KMS-11 (cell line): ENCODE measurements around the gene LRRC7.
"Not testable (repeated sequence)": the region's sequence is repeated elsewhere in the genome, so short reads cannot be mapped to it uniquely, and the experiment has no call there.

ENCODE experiments used
- H2AFZ ChIP-seq: fragments of 200-600 bp; sonication (generic); 2 replicates; pipeline ENCODE4 v1.6.1; 2016; ENCODE audit warnings: antibody characterized with exemption, mixed run types, low read depth
- H3K27ac ChIP-seq: fragments of 200-600 bp; sonication (generic); 2 replicates; pipeline ENCODE4 v1.6.1; 2016; ENCODE audit warnings: mild to moderate bottlenecking, mixed run types
- H3K27me3 ChIP-seq: fragments of 200-600 bp; sonication (generic); 2 replicates; pipeline ENCODE4 v1.6.1; 2017; ENCODE audit warnings: mild to moderate bottlenecking, low read depth, mixed run types, moderate library complexity; ENCODE audit not compliant: insufficient read depth
- H3K36me3 ChIP-seq: fragments of 200-600 bp; sonication (generic); 2 replicates; pipeline ENCODE4 v1.6.1; 2017; ENCODE audit warnings: mild to moderate bottlenecking, mixed run types; ENCODE audit not compliant: insufficient read depth
- H3K4me1 ChIP-seq: fragments of 200-600 bp; sonication (generic); 2 replicates; pipeline ENCODE4 v1.6.1; 2016; ENCODE audit warnings: mild to moderate bottlenecking, low read depth, mixed run types; ENCODE audit not compliant: poor library complexity, severe bottlenecking
- H3K4me2 ChIP-seq: fragments of 200-600 bp; sonication (generic); 2 replicates; pipeline ENCODE4 v1.7.0; 2016; ENCODE audit warnings: mild to moderate bottlenecking, mixed run types
- H3K4me3 ChIP-seq: fragments of 200-600 bp; sonication (generic); IDR thresholded peaks from 2 replicates; pipeline ENCODE4 v1.6.1; 2017; ENCODE audit warnings: low read depth, low read length, mixed read lengths; ENCODE audit not compliant: insufficient read depth
- H3K79me2 ChIP-seq: fragments of 200-600 bp; sonication (generic); 2 replicates; pipeline ENCODE4 v1.6.1; 2016; ENCODE audit warnings: low read depth, mixed run types; ENCODE audit not compliant: insufficient read depth
- H3K9ac ChIP-seq: fragments of 200-600 bp; sonication (generic); 2 replicates; pipeline ENCODE4 v1.6.1; 2016; ENCODE audit warnings: mild to moderate bottlenecking, mixed run types
- H4K20me1 ChIP-seq: fragments of 200-600 bp; sonication (generic); 2 replicates; pipeline ENCODE4 v1.6.1; 2016; ENCODE audit warnings: mild to moderate bottlenecking, mixed run types; ENCODE audit not compliant: insufficient read depth
- TF ChIP-seq, protein P1 (sequence below): fragments of 200-600 bp; sonication (generic); conservative IDR thresholded peaks from 2 replicates; pipeline ENCODE4 v1.6.1; 2017; ENCODE audit warnings: low read depth, mild to moderate bottlenecking, antibody characterized with exemption, low read length, moderate library complexity, mixed read lengths

LRRC7 gene

GRCh38 chr1:69946935-69947334 lies 379.2 kb downstream of the LRRC7 start:
- Histone ChIP-seq H3K27ac (no peak overlapping the region), H2AFZ (no peak overlapping the region), H4K20me1 (no peaks in the 10 kb centered on the region), H3K36me3 (no peaks in the 10 kb centered on the region), H3K4me2 (no peak overlapping the region), H3K79me2 (no peaks in the 10 kb centered on the region), H3K4me1 (no peaks in the 10 kb centered on the region), H3K27me3 (no peaks in the 10 kb centered on the region), H3K4me3 (no peak overlapping the region), H3K9ac (no peak overlapping the region)
- TF ChIP-seq, protein P1, sequence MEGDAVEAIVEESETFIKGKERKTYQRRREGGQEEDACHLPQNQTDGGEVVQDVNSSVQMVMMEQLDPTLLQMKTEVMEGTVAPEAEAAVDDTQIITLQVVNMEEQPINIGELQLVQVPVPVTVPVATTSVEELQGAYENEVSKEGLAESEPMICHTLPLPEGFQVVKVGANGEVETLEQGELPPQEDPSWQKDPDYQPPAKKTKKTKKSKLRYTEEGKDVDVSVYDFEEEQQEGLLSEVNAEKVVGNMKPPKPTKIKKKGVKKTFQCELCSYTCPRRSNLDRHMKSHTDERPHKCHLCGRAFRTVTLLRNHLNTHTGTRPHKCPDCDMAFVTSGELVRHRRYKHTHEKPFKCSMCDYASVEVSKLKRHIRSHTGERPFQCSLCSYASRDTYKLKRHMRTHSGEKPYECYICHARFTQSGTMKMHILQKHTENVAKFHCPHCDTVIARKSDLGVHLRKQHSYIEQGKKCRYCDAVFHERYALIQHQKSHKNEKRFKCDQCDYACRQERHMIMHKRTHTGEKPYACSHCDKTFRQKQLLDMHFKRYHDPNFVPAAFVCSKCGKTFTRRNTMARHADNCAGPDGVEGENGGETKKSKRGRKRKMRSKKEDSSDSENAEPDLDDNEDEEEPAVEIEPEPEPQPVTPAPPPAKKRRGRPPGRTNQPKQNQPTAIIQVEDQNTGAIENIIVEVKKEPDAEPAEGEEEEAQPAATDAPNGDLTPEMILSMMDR = no peak

- H3K27ac ChIP-seq = no peak overlapping the region
- no peak overlapping the region for H3K4me2 ChIP-seq
- no peaks in the 10 kb centered on the region for H3K4me1 ChIP-seq
- no peak overlapping the region for H3K9ac ChIP-seq
- H3K27me3 ChIP-seq = no peaks in the 10 kb centered on the region
- H2AFZ ChIP-seq = no peak overlapping the region
- no peak overlapping the region for H3K4me3 ChIP-seq
- no peaks in the 10 kb centered on the region for H3K79me2 ChIP-seq
- TF ChIP-seq, protein P1 = no peak
- H4K20me1 ChIP-seq = no peaks in the 10 kb centered on the region
- H3K36me3 ChIP-seq = no peaks in the 10 kb centered on the region
Measured at GRCh38 chr1:69947837-69948236, 380.1 kb downstream of the LRRC7 start.

GRCh38 chr1:69952676-69953075 lies 385.0 kb downstream of the LRRC7 start:
- H3K9ac ChIP-seq = no peak overlapping the region
- no peak overlapping the region for H3K27ac ChIP-seq
- TF ChIP-seq, protein P1 = no peak
- H3K36me3 ChIP-seq = no peaks in the 10 kb centered on the region
- no peaks in the 10 kb centered on the region for H3K27me3 ChIP-seq
- H3K79me2 ChIP-seq = no peaks in the 10 kb centered on the region
- H3K4me2 ChIP-seq = no peak overlapping the region
- no peaks in the 10 kb centered on the region for H3K4me1 ChIP-seq
- no peak overlapping the region for H2AFZ ChIP-seq
- H4K20me1 ChIP-seq = no peaks in the 10 kb centered on the region
- no peak overlapping the region for H3K4me3 ChIP-seq

DNA sequence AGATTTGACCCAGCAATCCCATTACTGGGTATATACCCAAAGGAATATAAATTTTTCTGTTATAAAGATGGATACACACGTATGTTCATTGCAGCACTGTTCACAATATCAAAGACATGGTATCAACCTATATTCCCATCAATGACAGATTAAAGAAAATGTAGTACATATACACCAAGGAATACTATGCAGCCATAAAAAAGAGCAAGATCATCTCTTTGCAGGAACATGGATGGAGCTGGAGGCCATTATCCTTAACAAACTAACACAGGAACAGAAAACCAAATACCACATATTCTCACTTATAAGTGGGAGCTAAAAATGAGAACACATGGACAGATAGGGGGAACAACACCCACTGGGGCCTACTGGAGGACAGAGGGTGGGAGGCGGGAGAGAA lies 394.7 kb downstream of the LRRC7 start:
- not testable (repeated sequence) for H3K27ac ChIP-seq, H3K9ac ChIP-seq, H3K4me3 ChIP-seq, H3K27me3 ChIP-seq, H3K4me2 ChIP-seq, H3K36me3 ChIP-seq, H2AFZ ChIP-seq, H4K20me1 ChIP-seq, H3K79me2 ChIP-seq, H3K4me1 ChIP-seq

- Histone ChIP-seq H3K27ac (no peak overlapping the region), H2AFZ (no peak overlapping the region), H4K20me1 (no peaks in the 10 kb centered on the region), H3K9ac (no peak overlapping the region), H3K36me3 (no peaks in the 10 kb centered on the region), H3K4me1 (no peaks in the 10 kb centered on the region), H3K79me2 (no peaks in the 10 kb centered on the region), H3K4me2 (no peak overlapping the region), H3K27me3 (no peaks in the 10 kb centered on the region), H3K4me3 (no peak overlapping the region)
- TF ChIP-seq, protein P1 = no peak
Measured at GRCh38 chr1:69967245-69967766, 399.6 kb downstream of the LRRC7 start.
